Keratinocyte (primary cell): ENCODE results near the gene CWC27. TPM values are rescaled to one million over a fixed set of nuclear protein-coding genes. Genes with fewer than 3 reads are reported as not detected.

Experiments
- DNase-seq: peaks from one replicate; pipeline ENCODE4 v3.0.0-alpha.2; 2011; ENCODE audit warnings: low read depth, missing footprints, low spot score
- FAIRE-seq: peaks from 2 replicates; lab custom pipeline; 2011; peaks lifted over from hg19 to GRCh38; lab: Jason Lieb, UNC
- H2AFZ ChIP-seq: 2 replicates; pipeline ENCODE4 v1.6.0; 2012; ENCODE audit warnings: low read length, control low read depth, inconsistent platforms; ENCODE audit not compliant: control insufficient read depth
- H3K27ac ChIP-seq: 2 replicates; pipeline ENCODE4 v1.5.1; 2011; ENCODE audit warnings: low read length; ENCODE audit not compliant: control insufficient read depth, insufficient read depth
- H3K27me3 ChIP-seq: 3 replicates; pipeline ENCODE4 v1.6.0; 2011; ENCODE audit warnings: low read length; ENCODE audit not compliant: control insufficient read depth, insufficient read depth; ENCODE audit errors: extremely low read depth
- H3K36me3 ChIP-seq, 2 experiments: 2 replicates in 1 of 2; 3 replicates in 1 of 2; pipeline ENCODE4 v1.5.1; 2011; ENCODE audit warnings: low read length in 2 of 2, mild to moderate bottlenecking in 1 of 2; ENCODE audit not compliant: control insufficient read depth in 2 of 2, insufficient read depth in 2 of 2; ENCODE audit errors: extremely low read depth in 1 of 2
- H3K4me1 ChIP-seq: 3 replicates; pipeline ENCODE4 v1.5.1; 2011; ENCODE audit warnings: low read length; ENCODE audit not compliant: control insufficient read depth, insufficient read depth; ENCODE audit errors: extremely low read depth
- H3K4me2 ChIP-seq: 3 replicates; pipeline ENCODE4 v1.6.0; 2011; ENCODE audit warnings: low read depth, low read length; ENCODE audit not compliant: control insufficient read depth, insufficient read depth; ENCODE audit errors: extremely low read depth
- H3K4me3 ChIP-seq, 3 experiments: fragments of 200-600 bp in 1 of 3; sonication (generic) in 1 of 3; 2 replicates in 2 of 3; 3 replicates in 1 of 3; pipeline ENCODE4 v1.5.1; 2011 to 2016; ENCODE audit warnings: low read length in 3 of 3, mild to moderate bottlenecking in 3 of 3, control low read depth in 2 of 3, inconsistent platforms in 1 of 3, low read depth in 1 of 3, mixed read lengths in 1 of 3, mixed run types in 1 of 3, moderate library complexity in 1 of 3; ENCODE audit not compliant: control insufficient read depth in 2 of 3, insufficient read depth in 2 of 3; ENCODE audit errors: extremely low read depth in 1 of 3
- H3K79me2 ChIP-seq: 2 replicates; pipeline ENCODE4 v1.6.0; 2012; ENCODE audit warnings: low read length; ENCODE audit not compliant: control insufficient read depth, insufficient read depth
- H3K9ac ChIP-seq: 3 replicates; pipeline ENCODE4 v1.6.0; 2011; ENCODE audit warnings: low read length; ENCODE audit not compliant: control insufficient read depth, insufficient read depth; ENCODE audit errors: extremely low read depth
- H3K9me1 ChIP-seq: 3 replicates; pipeline ENCODE4 v1.6.0; 2011; ENCODE audit warnings: low read length; ENCODE audit not compliant: control insufficient read depth, insufficient read depth; ENCODE audit errors: extremely low read depth
- H3K9me3 ChIP-seq: 2 replicates; pipeline ENCODE4 v1.5.1; 2012; ENCODE audit warnings: low read depth, low read length; ENCODE audit not compliant: control insufficient read depth
- H4K20me1 ChIP-seq: 3 replicates; pipeline ENCODE4 v1.6.0; 2011; ENCODE audit warnings: low read length; ENCODE audit not compliant: control insufficient read depth, insufficient read depth; ENCODE audit errors: extremely low read depth
- EZH2 ChIP-seq: IDR thresholded peaks from one replicate; pipeline ENCODE4 v1.6.1; 2012; ENCODE audit warnings: inconsistent platforms, mild to moderate bottlenecking, low read length, moderate library complexity
- dilution Hi-C: fragments of 300-500 bp; cut with MboI; formaldehyde crosslinking; loops from one replicate; pipeline ENCODE4 v1.7.0; 2020; ENCODE audit warnings: low sequenced_read_pairs; ENCODE audit not compliant: extremely low pct_ligation_motif_present
- polyA plus RNA-seq, 5 experiments: library from polyadenylated mRNA; depleted of rRNA in 3 of 5; stranded (reverse) in 3 of 5; stranded (forward) in 1 of 5; unstranded in 1 of 5; fragments of >200 nt; gene quantifications; 1 replicate in 1 of 5; 2 replicates in 3 of 5; 3 replicates in 1 of 5; pipeline versions ENCODE4 v1.2.1 to v1.2.3, GENCODE V29; 2011 to 2012; ENCODE audit warnings: missing spikeins in 2 of 5, low read depth in 1 of 5, low replicate concordance in 1 of 5
- TF ChIP-seq, protein P1 (sequence below), 3 experiments: IDR thresholded peaks in 1 of 3; conservative IDR thresholded peaks in 1 of 3; optimal IDR thresholded peaks in 1 of 3; 2 replicates in 2 of 3; 3 replicates in 1 of 3; pipeline versions ENCODE3 to v1.5.1; 2011; ENCODE audit warnings: low read length in 3 of 3, mild to moderate bottlenecking in 3 of 3, moderate library complexity in 2 of 3, control low read depth in 1 of 3, inconsistent platforms in 1 of 3; ENCODE audit not compliant: insufficient read depth in 2 of 3; ENCODE audit errors: extremely low read depth in 1 of 3

The CWC27 gene
- polyA plus RNA-seq, 1 donor (not counting 4 experiments of a cell fraction or from before 2014, with no cell fraction given), result 31.8 TPM

DNA sequence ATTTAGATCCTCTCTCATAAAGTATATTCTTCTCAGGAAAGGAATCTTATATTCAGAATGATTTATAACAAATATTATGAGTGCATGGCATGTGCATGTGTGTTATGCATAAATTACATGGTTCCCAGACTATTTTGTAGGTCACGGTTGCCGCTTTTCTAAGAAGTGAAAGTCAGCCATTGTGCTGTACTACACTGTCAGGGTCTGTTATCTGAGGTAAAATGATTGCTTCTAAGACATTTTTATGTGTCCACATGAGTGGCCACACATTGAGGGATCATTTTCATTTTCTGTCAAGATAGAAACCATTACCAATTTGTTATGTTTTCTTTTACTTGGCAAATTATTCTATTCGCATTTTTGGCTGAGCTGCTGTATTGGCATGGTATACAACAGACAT is 210.8 kb downstream of the CWC27 start:
- no peaks in the 10 kb centered on the region for H3K9me3 ChIP-seq
- H3K4me2 ChIP-seq, result no peak overlapping the region
- TF ChIP-seq, protein P1, sequence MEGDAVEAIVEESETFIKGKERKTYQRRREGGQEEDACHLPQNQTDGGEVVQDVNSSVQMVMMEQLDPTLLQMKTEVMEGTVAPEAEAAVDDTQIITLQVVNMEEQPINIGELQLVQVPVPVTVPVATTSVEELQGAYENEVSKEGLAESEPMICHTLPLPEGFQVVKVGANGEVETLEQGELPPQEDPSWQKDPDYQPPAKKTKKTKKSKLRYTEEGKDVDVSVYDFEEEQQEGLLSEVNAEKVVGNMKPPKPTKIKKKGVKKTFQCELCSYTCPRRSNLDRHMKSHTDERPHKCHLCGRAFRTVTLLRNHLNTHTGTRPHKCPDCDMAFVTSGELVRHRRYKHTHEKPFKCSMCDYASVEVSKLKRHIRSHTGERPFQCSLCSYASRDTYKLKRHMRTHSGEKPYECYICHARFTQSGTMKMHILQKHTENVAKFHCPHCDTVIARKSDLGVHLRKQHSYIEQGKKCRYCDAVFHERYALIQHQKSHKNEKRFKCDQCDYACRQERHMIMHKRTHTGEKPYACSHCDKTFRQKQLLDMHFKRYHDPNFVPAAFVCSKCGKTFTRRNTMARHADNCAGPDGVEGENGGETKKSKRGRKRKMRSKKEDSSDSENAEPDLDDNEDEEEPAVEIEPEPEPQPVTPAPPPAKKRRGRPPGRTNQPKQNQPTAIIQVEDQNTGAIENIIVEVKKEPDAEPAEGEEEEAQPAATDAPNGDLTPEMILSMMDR (optimal IDR thresholded peaks at IDR 0.05 in 1 of 3, IDR thresholded peaks at IDR 0.05 in 1 of 3, conservative IDR thresholded peaks at IDR 0.05 in 1 of 3; ENCODE audit: extremely low read depth in 1 of 3, insufficient read depth in 2 of 3, low read length in 3 of 3), result no peak
- no peak for TF ChIP-seq EZH2
- no peaks in the 10 kb centered on the region for H4K20me1 ChIP-seq
- no peak overlapping the region for H3K9ac ChIP-seq
- no peaks in the 10 kb centered on the region for H3K36me3 ChIP-seq
- H3K27me3 ChIP-seq, result no peaks in the 10 kb centered on the region
- no peak overlapping the region for H2AFZ ChIP-seq
- no peaks in the 10 kb centered on the region for H3K9me1 ChIP-seq
- H3K79me2 ChIP-seq, result no peaks in the 10 kb centered on the region
- H3K27ac ChIP-seq, result no peak overlapping the region
- H3K4me3 ChIP-seq, result no peak overlapping the region
- dilution Hi-C loops, result no loop called here
- H3K4me1 ChIP-seq, result no peaks in the 10 kb centered on the region
- DNase-seq (no peak), FAIRE-seq (no peak)

DNA sequence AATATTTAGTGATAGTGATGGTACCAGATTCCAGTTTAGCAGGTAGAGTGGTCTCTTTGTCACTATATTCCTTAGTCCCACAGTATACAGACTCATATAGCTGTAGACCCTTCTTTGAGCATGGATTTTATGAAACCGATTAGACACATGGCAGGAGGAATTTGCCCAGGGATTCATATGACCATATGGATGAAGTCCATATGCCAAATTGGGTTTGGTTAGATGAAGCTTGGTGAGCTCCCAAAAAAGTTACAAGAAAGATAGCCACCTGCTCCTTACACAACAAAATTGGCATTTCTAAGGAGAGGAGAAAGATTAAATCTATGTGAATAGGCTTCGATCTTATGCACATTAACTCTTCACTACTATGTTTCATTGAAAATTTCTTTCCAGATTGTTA is 211.4 kb downstream of the CWC27 start:
- H3K79me2 ChIP-seq, result no peaks in the 10 kb centered on the region
- no peak overlapping the region for H2AFZ ChIP-seq
- TF ChIP-seq, protein P1 (optimal IDR thresholded peaks at IDR 0.05 in 1 of 3, IDR thresholded peaks at IDR 0.05 in 1 of 3, conservative IDR thresholded peaks at IDR 0.05 in 1 of 3; ENCODE audit: extremely low read depth in 1 of 3, insufficient read depth in 2 of 3, low read length in 3 of 3), result no peak
- no peak for TF ChIP-seq EZH2
- H3K27me3 ChIP-seq, result no peaks in the 10 kb centered on the region
- no peak overlapping the region for H3K4me2 ChIP-seq
- H3K9ac ChIP-seq, result no peak overlapping the region
- no peaks in the 10 kb centered on the region for H3K9me1 ChIP-seq
- DNase-seq (no peak), FAIRE-seq (no peak)
- no peaks in the 10 kb centered on the region for H3K9me3 ChIP-seq
- dilution Hi-C loops, result no loop called here
- H3K4me3 ChIP-seq, result no peak overlapping the region
- H3K27ac ChIP-seq, result no peak overlapping the region
- no peaks in the 10 kb centered on the region for H3K36me3 ChIP-seq
- H3K4me1 ChIP-seq, result no peaks in the 10 kb centered on the region
- H4K20me1 ChIP-seq, result no peaks in the 10 kb centered on the region
